ENCODE measurements around the gene FBLN7.

The FBLN7 gene

DNA sequence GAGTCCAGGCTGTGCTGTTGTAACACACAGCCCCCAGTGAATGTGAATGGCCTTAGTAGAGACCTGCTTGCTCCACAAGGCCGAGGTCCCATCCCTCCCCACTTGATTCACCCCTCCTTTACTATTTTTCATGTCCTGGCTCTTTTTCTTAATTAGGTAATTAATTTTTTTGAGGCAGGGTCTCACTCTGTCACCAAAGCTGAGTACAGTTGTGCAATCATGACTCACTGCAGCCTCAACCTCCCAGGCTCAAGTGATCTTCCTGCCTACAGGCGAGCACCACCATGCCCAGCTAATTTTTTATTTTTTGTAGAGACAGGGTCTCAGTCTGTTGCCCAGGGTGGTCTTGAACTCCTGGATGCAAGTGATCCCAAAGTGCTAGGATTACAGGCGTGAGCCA lies 19.3 kb downstream of the FBLN7 start:
- no peak for DNase-seq (ENCODE audit: low spot score)

DNA sequence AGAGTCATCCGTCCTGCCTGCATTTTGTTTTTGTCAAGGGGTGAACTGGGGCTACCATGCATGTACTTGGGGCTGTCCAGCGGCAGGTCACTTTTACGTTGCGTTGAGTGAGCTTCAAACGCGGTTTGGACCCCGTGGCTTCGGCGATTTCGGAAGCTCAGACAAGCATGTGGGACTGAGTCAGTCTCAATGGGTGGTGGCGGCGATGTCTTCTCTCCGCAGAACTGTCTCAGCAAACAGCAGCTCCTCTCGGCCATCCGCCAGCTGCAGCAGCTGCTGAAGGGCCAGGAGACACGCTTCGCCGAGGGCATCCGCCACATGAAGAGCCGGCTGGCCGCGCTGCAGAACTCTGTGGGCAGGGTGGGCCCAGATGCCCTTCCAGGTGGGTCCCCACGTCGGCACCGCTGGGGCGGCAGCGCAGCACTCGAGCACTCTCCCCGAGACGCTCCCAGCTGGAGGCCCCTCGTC lies 21.3 kb downstream of the FBLN7 start:
- DNase-seq (ENCODE audit: low spot score), result no peak

DNA sequence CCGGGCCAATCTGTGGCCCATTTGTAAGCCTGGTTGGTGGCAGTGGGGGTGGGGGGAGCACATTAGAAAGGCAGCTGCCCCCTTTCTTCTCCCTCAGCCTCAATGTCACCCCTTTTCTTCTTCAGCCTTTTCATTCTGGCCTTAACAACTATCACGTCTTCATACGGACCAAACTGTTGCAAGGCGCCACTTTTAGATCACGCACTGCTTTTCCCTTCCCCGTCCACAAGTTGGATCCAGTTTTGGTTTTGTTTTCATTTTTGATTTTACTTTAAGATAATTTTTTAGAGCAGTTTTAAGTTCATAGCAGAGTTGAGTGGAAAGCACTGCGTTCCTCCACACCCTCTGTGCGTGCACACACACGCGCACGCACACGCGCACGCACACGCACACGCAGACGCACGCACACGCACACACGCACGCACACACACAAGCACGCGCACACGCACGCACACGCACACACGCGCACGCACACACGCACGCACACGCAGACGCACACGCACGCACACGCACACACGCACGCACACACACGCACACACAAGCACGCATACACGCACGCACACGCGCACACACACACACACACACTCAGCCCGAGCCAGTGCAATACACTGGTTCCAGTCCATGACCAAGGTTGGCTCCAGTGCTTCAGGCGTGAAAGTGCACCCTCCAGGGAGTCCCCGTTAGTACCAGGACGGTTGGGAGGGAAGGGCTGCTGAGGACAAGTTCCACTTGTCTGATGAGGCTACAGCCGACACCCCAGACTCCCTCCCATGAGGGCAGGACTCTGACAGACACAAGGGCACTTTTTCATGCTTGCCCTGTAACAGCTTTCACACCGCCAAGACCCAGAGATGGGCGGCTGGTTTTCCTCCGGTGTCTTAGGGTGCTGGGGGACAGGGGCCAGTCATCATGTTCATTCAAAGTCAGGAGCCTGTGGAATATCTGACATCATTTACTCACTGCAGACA lies 22.4 kb downstream of the FBLN7 start:
- DNase-seq (ENCODE audit: low spot score), result no peak

DNA sequence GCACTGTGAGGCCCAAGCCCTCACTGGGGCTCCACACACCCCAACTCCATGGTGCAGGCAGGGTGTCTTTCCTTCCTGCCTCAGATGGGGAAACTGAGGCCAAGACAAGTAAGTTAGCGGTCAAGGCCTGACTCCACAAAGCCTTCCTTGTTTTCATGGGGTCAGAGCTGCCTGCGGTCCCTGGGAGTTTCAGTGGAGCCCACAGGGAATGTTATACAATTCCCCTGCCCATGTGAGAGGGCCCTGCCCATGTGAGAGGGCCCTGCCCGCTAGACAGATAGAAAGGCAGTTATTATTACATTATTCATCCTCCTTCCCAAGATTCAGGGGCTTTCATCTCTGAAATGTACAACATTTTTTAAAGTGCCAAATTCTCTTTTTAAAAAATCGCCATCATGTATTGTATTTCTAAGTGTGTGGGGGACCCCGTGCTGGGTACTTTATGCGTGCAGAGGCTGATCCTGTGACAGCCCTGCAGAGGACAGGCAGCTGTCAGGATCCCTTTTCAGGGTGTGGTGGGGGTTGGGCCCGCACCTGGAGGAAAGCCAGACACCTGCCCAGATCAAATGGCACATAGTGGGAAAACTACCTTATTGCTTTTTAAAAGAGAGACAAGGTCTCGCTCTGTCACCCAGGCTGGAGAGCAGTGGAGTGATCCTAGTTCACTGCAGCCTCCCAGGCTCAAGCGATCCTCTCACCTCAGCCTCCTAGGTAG lies 23.4 kb downstream of the FBLN7 start:
- no peak for DNase-seq (ENCODE audit: low spot score)

DNA sequence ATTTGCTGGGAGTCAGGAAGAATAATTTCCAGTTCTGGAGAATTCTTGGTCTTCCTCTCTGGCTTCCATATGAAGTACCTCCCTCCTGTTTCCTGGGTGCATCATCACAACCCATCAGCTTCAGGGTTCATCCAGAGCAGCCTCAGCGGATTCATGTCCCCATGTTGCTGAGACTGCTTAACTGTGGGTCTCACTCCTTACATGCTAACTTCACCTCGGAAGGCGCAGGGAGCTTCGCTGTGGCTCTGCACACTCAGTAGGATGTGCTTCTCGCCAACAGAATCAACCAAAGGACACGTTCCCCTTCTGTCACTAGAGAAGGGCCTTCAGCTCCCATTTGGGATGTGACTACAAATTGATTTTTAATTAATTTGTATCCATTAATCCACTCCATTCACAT lies 24.2 kb downstream of the FBLN7 start:
- DNase-seq (ENCODE audit: low spot score), result no peak

DNA sequence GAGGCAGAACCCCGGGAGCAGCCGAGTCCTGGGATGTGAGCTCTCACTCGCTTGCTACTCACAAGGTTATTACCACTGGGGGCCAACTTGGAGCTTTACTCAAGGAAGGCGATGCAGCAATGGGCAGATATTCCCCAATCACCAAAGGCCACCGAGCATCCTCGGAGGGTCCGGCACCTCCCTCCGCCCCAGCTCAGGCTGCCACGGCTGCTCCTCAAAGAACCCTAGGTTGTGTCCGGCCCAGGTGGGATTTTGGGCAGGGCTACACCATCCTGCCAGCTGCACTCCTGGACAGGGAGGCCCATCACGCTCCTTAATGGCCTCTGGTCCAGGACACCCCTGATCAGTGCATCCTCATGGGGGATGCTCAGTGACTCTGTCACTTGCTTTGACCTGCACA lies 24.8 kb downstream of the FBLN7 start:
- DNase-seq (ENCODE audit: low spot score), result no peak

- DNase-seq (ENCODE audit: low spot score), result no peak
Observed at GRCh38 chr2:112163541-112163981, 25.4 kb downstream of the FBLN7 start.

DNA sequence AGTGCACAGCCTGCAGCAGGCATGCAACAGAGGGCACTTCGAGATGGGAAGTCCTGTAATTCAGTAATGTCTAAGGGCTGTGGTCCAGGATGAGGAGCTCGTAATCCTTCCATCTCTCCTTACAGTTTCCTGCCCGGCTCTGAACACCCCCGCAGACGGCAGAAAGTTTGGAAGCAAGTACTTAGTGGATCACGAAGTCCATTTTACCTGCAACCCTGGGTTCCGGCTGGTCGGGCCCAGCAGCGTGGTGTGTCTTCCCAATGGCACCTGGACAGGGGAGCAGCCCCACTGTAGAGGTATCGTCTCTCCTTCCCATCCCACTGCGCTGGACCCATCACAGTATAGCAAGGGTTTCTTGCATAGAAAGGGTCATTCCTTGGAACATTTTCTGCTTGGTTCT lies 26.7 kb downstream of the FBLN7 start:
- DNase-seq (ENCODE audit: low spot score), result no peak

GRCh38 chr2:112165296-112165695 lies 27.1 kb downstream of the FBLN7 start:
- no peak for DNase-seq (ENCODE audit: low spot score)

- no peak for DNase-seq (ENCODE audit: low spot score)
Observed at GRCh38 chr2:112166806-112167499, 28.8 kb downstream of the FBLN7 start.

GRCh38 chr2:112168422-112169124 lies 30.4 kb downstream of the FBLN7 start:
- DNase-seq (ENCODE audit: low spot score), result no peak

DNA sequence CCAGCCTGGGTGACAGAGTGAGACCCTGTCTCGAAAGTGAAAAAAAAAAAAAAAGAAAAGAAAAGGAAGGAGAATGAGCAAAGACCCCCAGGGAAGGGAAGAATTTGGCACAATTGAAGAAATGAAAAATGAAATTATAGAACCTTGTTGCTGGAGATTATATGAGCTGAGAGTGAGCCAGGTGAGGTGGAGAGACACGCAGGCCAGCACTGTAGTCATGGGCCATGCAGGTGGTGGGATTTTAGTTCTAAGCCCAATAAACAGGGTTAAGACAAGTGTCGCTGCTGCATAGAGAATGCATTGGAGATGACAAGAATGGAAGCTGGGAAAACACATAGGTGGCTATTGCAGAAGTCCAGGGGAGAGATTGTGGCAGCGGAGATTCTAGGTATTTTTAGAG lies 32.3 kb downstream of the FBLN7 start:
- no peak for DNase-seq (ENCODE audit: low spot score)

- no peak for DNase-seq (ENCODE audit: low spot score)
Observed at GRCh38 chr2:112173646-112174319, 35.6 kb downstream of the FBLN7 start.

GRCh38 chr2:112174383-112174782 lies 36.2 kb downstream of the FBLN7 start:
- no peak for DNase-seq (ENCODE audit: low spot score)

GRCh38 chr2:112175333-112175732 lies 37.1 kb downstream of the FBLN7 start:
- no peak for DNase-seq (ENCODE audit: low spot score)

DNA sequence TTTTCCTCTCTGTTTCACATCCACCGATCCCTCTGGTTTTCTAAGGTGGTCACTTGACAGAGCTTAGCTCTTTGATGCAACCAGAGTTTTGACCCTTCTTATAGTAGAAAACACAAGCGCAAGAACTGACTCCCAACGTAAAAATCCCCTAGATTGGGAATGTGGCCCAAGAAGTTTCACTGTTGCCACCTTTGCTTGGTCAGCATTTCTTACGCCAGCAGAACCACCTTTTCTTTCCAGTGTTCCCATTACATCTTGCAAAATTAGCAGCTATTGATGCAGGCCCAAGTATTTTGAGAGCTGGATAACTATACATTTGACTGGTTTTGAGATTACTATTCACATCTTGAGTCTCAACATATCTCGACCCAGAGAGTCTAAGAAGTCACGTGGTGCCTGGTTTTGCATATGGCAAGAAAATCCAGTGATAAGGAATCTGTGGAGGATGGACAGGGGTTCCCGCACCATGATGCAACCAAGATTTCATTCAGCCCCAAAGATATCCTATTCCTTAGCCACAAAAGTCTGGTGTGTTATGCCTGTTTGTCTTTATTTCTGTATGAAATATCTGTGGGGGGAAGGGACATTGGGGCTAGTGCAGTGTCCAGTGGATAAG lies 37.9 kb downstream of the FBLN7 start:
- no peak for DNase-seq (ENCODE audit: low spot score)

- DNase-seq (ENCODE audit: low spot score), result no peak
Observed at GRCh38 chr2:112181571-112182290, 43.5 kb downstream of the FBLN7 start.

- DNase-seq (ENCODE audit: low spot score), result no peak
Observed at GRCh38 chr2:112182581-112183034, 44.4 kb downstream of the FBLN7 start.

DNA sequence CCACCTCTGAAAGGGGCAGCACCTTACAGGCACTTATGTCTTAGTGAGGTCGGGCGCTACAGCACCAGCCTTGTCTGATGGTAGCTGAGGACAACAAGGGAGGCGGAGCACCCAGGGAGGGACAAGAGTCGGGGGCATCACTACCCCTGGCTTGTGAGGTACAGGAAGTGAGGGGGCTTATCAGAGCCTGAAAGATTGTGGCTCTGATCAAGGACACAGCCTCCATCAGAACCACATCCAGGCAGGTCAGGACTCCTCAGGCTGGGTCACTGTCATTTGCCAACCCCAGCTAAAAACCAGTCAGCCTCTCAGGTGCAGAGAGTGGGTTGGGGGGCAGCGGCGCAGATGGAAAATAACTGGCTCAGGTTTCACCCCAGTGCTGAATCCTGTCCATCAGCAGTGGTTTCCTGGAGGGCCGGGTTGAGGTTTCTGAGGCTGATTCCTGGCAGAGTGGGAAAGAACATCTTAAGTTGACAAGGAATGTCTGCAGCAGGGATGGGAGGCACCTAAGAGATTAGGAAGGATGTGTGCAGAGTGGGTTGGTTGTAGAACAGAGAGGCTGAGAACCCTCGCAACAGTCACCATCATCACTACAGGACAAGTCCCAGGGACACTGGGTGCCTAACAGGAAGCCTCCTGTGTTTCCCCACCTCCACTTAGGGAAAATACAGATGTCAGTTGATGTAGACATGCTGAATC lies 45.3 kb downstream of the FBLN7 start:
- no peak for DNase-seq (ENCODE audit: low spot score)
